HG03196 (cell line): Measurements from ENCODE around the gene RERE.
"Not testable (repeated sequence)": the region's sequence is repeated elsewhere in the genome, so short reads cannot be mapped to it uniquely, and the experiment has no call there.

Experiments used
- ATAC-seq: cut with Tn5 transposase; IDR thresholded peaks from one replicate; pipeline ENCODE4 v1.9.1; 2021; ENCODE audit not compliant: unreplicated experiment

Gene RERE

GRCh38 chr1:8753736-8754135 is 63.7 kb downstream of the RERE start:
- no peak for ATAC-seq

- no peak for ATAC-seq
Measured at GRCh38 chr1:8752921-8753713, 64.3 kb downstream of the RERE start.

- no peak for ATAC-seq
Measured at GRCh38 chr1:8752411-8752810, 65.0 kb downstream of the RERE start.

GRCh38 chr1:8751984-8752383 is 65.5 kb downstream of the RERE start:
- ATAC-seq = no peak

- no peak for ATAC-seq
Measured at GRCh38 chr1:8747879-8748825, 69.3 kb downstream of the RERE start.

GRCh38 chr1:8746554-8746953 is 70.9 kb downstream of the RERE start:
- no peak for ATAC-seq

- ATAC-seq = no peak
Measured at GRCh38 chr1:8745749-8746390, 71.6 kb downstream of the RERE start.

- no peak for ATAC-seq
Measured at GRCh38 chr1:8745346-8745745, 72.1 kb downstream of the RERE start.

GRCh38 chr1:8742022-8742924 is 75.2 kb downstream of the RERE start:
- ATAC-seq = no peak

GRCh38 chr1:8740034-8740449 is 77.4 kb downstream of the RERE start:
- no peak for ATAC-seq

GRCh38 chr1:8739377-8739776 is 78.1 kb downstream of the RERE start:
- no peak for ATAC-seq

- no peak for ATAC-seq
Measured at GRCh38 chr1:8736927-8737326, 80.5 kb downstream of the RERE start.

GRCh38 chr1:8733484-8733883 is 84.0 kb downstream of the RERE start:
- no peak for ATAC-seq

- no peak for ATAC-seq
Measured at GRCh38 chr1:8731162-8731561, 86.3 kb downstream of the RERE start.

GRCh38 chr1:8728464-8728863 is 89.0 kb downstream of the RERE start:
- ATAC-seq = no peak

GRCh38 chr1:8727809-8728213 is 89.6 kb downstream of the RERE start:
- ATAC-seq = no peak

- not testable (repeated sequence) for ATAC-seq
Measured at GRCh38 chr1:8727316-8727715, 90.1 kb downstream of the RERE start.

- not testable (repeated sequence) for ATAC-seq
Measured at GRCh38 chr1:8726801-8727186, 90.6 kb downstream of the RERE start.

GRCh38 chr1:8723010-8723409 is 94.4 kb downstream of the RERE start:
- ATAC-seq = no peak

- no peak for ATAC-seq
Measured at GRCh38 chr1:8722366-8722765, 95.1 kb downstream of the RERE start.
